ENCODE measurements around the gene SHLD2.
"Not testable (repeated sequence)": the region's sequence is repeated elsewhere in the genome, so short reads cannot be mapped to it uniquely, and the experiment has no call there.

The SHLD2 gene, protein sequence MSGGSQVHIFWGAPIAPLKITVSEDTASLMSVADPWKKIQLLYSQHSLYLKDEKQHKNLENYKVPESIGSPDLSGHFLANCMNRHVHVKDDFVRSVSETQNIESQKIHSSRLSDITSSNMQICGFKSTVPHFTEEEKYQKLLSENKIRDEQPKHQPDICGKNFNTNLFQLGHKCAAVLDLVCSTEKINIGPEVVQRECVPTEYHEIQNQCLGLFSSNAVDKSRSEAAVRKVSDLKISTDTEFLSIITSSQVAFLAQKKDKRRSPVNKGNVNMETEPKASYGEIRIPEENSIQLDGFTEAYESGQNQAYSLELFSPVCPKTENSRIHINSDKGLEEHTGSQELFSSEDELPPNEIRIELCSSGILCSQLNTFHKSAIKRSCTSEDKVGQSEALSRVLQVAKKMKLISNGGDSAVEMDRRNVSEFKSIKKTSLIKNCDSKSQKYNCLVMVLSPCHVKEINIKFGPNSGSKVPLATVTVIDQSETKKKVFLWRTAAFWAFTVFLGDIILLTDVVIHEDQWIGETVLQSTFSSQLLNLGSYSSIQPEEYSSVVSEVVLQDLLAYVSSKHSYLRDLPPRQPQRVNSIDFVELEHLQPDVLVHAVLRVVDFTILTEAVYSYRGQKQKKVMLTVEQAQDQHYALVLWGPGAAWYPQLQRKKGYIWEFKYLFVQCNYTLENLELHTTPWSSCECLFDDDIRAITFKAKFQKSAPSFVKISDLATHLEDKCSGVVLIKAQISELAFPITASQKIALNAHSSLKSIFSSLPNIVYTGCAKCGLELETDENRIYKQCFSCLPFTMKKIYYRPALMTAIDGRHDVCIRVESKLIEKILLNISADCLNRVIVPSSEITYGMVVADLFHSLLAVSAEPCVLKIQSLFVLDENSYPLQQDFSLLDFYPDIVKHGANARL

DNA sequence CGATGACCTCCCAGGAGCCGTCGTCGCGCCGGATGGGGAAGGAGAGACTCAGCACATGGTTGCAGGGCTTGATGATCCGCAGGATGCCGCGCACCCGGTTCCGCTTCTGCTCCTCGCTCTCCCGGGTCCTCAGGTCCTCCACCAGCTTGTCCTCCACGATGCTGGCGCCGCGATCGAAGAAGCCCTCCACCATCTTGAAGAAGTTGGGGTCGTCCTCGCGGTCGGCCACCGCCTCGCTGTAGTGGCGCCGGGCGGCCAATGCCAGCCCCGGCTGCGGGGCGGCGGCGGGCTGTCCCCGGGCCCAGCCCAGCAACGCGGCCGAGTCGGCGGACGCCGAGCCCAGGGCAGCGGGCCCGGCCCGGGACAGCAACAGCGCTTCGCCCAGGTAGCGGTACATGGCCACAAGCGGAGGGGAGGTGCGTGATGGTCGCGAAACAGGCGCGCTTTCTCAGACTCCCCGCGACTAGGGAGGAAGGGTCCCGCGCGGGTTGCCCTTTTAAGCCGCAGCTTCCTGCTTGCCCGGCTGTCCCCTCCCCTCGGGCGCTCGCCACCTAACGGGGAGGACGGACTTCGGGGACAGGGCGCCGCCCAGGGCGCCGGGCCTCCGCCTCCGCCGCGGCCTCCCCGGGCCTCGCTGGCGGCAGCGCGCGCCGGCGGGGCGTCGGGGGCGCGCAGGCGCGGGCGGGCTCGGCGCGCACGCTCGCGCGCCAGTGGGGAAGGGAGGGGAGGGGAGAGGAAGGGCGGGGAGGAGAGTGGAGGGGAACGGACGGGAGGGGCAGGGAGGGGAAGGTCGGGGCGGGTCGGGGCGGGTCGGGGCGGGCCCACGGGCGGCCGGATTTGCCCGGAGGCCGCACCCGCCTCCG, at the start of gene SHLD2, which contains the start of gene GLUD1:
TSS of gene SHLD2 (plus strand) at position 834 of the 863 bp plus-strand sequence. CDS start 56,149 bp downstream, outside the sequence.
TSS of gene GLUD1 (minus strand) at position 471 of the 863 bp plus-strand sequence. CDS start at position 397, 74 bp downstream.
- peak; percentile 88 for DNase-seq

DNA sequence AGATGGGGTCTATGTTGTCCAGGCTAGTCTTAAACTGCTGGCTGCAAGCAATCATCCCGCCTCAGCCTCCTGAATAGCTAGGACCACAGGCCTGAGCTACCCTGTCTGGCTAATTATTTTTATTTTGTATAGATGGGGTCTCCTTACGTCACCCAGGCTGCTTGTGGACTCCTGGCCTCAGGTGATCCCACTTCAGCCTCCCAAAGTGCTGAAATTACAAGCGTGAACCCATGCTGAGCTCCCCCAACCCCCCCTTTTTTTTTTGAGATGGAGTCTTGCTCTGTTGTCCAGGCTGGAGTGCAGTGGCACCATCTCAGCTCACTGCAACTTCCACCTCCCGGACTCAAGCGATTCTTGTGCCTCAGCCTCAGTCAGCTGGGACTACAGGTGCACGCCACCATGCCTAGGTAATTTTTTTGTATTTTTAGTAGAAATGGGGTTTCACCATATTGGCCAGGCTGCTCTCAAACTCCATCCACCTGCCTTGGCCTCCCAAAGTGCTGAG, 49.5 kb upstream of the SHLD2 start:
- DNase-seq = no peak

DNA sequence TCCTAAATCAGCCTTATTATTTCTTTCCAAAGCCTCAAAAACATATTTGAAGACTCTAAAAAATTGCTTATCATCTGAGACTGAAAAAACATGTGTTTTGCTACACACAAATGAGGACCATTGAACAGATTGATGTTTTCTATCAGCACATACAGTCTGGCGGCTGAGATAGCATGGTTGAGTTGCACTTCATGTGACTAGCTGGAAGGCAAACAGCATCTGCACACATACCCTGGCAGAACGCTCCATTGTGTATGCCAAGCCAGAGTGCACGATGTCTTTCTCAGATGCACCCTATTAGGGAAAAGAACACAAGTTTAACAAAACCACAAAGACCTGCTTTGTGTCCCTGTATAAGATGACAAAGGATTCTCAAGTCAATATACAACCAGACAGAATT, 41.9 kb upstream of the SHLD2 start:
- DNase-seq = no peak

DNA sequence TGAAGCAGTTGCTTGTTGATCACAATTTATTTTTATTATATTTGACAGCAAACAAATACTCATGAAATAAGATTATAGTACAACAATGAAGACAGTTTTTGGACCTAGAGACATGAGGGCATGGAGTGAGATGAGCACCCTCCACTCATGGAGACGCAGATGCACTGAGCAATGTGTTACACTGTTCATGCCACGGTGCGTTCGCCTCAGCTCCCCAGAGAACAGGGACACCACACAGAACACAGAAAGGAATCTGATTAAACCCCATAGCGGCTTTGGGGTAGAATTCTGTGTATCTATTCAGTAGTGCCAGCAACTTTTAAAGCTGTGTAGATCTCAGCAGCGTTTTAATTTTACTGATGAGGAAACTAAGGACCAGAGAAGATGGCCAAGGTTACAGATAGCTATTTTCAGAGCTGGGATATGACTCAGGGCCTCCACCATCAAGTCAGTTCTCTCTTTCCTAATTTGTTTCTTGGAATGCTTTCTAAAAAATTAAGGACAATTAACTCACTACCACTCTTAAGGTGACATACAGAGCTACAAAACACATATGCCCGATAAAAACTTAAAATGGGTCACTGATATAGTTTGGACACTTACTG, 41.3 kb upstream of the SHLD2 start:
- DNase-seq = no peak

DNA sequence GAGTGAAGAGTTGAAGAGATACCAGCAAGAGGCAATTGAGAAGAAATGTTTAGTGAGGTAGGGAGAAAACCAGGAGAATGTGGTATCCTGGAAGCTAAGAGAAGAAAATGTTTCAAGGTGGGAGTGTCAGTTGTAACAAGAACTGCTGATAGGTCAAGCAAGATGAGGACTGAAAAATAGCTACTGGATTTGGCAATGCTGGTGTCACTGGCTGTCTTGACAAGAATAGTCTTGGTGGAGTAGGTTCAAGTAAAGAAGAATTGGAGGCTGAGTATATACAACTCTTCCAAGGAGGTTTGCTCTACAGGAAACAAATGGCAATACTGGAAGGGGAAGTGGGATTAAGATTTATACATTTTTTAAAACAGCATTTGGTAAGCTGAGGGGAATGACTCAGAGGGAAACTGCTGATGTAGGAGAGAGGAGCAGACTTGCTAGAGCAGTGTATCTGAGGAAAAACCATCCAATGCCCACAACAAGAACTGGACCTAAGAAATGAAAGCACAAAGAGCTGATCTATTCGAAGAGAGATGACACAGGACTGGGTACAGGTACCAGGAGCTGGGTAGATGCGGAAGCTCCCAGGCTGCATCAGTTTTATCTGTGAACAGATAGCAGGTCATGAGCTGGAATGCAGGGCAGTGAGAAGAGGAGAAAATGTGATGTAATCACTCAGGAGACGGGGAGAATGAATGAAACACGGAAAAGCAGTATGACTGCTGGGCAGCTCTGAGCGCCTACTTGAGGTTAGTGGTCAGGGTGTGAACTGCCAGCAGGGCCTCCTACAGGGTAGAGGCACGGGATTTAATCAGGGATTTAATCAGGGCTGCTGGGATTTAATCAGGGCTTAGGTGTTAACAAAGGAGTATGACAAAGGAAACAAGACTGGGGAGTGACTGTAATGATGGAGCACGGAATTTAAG, 40.4 kb upstream of the SHLD2 start:
- no peak for DNase-seq

DNA sequence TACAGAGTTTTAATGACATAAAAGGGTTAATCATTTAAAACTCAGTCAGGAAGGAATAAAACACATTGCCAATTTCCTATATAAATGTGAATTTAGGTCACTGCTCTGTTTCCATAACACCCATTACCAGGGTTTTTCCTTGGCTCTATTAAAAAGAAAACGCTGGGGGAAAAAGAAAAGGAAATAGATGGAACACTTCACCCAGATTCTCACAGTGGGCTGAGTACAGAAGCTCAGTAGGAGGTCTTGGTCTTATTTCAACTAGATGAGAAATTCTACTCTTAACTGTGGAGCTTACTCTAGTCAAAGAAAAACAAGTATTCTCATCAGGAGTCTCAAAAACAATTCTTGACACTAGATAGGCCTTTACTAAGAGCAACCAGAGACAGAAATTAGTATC, 36.8 kb upstream of the SHLD2 start:
- DNase-seq = no peak

DNA sequence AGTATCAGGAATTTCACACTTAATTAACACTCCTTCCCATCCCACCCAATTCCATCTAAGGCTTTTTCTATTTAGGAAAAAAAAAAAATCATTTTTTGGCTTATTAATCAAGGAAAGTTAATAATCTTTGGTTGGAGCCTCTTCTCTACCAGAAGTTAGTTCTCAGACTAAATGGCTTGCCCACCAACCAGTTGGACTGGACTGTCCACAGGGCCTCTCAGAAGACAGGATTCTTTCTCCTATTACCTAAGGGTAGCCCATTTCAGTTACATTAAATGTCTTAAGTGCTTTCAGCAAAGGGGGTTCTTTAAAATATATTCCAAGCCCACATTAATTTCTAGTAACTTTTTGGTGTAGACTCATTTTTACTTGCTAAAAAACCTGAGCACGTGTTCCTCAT, 35.6 kb upstream of the SHLD2 start:
- no peak for DNase-seq

DNA sequence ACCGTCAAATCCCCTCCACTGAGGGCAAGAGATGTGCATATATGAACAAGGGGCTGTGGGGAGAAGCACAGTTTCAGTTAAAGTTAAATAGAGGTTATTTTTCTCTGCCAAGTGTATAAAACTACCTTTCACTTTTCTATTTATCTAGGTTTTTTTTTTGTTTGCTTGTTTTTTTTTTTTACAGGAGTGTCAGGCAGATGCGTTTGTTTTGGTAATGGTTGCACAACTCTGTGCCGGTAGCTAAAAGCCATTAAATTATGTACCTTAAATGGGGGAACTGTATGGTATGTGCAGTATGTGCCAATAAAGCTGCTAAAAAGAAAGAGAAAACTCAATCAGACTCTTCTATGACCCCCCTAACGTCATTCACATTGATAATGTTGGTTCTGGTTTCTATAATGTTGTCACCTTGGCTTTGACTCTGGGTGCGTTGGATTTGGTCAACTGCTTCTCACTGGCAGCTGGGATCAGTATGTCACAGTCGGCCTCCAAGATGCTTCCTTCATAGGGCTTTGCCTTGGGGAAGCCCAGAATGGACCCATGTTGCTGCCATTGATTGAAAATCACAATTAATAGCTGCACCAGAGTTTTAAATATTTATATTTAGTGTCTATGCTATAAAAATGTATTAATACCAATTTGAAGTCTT, 34.6 kb upstream of the SHLD2 start:
- DNase-seq = no peak

DNA sequence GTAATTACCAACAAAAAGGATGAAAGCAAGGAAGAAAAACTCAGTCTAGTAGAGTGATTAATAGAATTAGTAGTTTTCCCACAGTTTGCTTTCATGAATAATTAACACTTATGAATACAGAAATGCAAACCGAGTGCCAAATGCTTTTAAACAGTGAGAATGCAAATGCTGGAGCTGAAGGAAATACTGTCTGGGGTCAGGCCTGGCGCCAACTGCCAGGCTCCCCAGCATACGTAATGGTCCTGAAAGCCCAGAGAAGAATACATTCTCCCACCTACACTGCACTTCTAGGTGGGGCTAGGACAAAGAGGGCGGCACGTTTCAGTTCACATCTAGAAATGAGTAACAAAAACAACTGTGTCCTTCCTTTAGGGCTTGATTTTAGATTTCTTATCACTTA, 30.4 kb upstream of the SHLD2 start:
- DNase-seq = no peak

DNA sequence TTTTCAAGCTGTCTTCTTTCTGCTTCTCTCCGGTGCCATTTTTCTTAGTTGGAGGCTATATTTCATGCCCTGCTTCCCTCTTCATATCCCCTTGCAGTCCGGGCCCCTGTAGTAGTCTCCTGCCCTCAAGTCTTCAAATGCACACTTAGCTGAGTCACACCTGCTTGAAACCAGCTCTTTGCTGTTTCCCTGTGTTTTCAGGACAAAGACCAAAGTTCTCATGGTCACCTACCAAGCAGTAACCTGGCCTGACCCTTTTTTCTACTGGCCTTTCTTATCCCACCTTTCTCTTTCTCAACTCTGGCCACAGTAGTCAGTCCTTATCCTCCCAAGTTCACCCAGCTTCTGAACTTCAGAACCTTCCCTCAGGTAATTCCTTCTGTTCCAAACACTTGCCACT, 28.8 kb upstream of the SHLD2 start:
- DNase-seq = no peak

DNA sequence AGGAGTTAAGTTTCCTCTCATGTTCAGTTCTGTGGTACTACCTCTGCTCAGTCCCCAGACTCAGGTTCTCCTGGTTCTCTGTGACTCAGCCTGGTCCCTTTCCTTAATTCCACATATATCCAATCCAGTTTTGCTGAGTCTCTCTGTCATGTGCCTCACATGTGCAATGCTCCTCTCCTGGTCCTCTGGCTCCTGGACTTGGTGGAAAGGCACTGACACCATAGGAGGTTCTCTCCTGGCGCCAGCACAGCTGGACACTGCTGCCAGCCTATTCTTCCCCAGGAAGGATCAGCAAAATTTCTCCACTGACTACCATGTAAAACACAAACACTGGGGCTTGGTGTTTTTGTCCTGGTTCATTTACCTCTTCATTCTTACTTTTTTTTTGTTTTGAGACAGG, 28.1 kb upstream of the SHLD2 start:
- DNase-seq = no peak

DNA sequence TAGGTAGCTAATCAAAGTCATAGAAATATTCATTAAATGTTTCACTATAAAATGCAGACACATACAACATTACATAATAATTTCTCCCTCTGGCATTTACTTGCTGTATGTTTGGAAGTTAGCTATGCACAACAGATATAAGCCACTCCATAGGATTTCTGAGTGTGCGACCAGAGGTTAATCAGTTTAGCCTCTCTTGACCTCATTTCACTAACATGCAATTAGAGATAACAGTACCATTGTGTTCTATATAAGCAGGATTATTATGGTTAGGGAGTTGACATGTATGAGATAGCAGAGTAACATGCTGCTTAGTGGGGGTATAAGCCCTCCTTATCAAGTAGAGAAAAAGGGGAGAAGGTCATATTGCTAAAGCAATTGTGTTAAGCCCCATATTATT, 26.7 kb upstream of the SHLD2 start:
- DNase-seq = no peak

DNA sequence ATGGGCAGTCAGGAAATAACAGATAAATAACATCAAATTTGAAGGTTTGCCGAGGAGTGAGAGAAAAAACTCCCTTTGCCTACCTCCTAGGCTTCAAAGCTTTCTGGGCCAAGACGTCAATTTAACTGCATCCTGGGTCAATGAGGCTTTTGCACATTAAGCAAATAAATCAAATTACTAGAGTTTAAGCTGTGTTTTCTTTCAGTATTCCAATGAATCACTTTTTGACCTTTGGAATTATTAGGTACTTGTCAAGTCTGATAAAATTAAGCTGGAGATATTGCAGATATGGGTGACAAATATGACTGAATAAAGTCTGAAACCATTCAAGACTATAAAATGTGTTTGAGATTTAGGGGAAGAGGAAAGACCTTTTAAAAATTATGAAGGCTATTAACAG, 22.6 kb upstream of the SHLD2 start:
- DNase-seq = no peak

DNA sequence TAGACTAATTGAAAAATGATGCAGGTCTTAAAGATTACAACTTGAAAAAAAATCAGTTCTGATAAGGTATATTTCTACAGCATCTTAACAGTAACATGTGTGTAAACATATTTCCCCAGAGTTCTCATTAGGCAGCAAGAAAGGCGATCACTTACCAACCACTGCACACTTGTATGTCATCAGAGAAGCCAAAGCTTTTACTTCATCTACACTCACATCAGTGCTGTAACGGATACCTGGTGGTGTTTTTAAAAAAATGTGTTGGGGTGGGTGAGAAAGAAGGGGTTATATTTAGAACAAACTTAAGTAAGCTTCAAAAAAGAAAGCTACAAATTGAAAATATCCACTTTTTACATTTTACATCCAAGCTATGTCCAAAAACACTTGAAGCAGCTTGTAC, 18.6 kb upstream of the SHLD2 start:
- not testable (repeated sequence) for DNase-seq

DNA sequence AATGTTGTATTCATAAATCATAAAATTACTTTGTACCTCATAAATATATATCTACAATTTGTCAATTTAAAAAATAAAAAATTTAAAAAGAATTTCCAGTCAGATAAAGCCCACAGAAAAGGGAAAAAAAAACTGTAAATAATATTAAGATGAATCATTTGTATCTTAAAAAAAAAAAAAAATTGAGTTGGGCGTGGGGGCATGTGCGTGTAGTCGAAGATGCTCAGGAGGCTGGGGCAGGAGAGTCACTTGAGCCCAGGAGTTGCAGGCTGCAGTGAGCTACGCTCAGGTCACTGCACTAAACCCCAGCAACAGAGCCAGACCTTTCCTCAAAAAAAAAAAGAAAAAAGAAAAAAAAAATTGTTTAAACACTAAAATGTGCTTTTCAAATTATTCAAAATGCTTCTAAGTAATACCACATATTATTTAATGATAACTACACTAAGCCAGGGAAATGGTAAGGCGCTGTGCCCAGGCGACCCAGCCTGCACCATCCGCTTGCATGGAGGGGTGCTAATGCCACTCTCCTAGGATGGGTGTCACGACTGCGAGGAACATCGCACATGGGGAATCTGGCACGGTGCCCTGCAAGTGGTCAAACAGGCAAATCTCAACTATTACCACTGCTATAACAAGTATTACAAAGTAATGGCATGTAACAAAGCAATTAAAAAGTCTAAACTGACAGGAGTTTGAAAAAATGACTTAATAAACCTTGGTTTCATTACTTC, 15.7 kb upstream of the SHLD2 start:
- DNase-seq = no peak

DNA sequence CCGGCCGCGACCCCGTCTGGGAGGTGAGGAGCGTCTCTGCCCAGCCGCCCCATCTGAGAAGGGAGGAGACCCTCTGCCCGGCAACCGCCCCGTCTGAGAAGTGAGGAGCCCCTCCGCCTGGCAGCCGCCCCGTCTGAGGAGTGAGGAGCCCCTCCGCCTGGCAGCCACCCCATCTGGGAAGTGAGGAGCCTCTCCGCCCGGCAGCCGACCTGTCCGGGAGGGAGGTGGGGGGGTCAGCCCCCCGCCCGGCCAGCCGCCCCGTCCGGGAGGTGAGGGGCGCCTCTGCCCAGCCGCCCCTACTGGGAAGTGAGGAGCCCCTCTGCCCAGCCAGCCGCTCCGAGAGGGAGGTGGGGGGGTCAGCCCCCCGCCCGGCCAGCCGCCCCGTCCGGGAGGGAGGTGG, 14.4 kb upstream of the SHLD2 start:
- DNase-seq = not testable (repeated sequence)

DNA sequence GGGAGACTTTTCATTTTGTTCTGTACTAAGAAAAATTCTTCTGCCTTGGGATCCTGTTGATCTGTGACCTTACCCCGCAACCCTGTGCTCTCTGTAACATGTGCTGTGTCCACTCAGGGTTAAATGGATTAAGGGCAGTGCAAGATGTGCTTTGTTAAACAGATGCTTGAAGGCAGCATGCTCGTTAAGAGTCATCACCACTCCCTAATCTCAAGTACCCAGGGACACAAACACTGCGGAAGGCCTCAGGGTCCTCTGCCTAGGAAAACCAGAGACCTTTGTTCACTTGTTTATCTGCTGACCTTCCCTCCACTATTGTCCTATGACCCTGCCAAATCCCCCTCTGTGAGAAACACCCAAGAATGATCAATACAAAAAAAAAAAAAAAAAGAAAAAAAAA, 13.4 kb upstream of the SHLD2 start:
- not testable (repeated sequence) for DNase-seq

DNA sequence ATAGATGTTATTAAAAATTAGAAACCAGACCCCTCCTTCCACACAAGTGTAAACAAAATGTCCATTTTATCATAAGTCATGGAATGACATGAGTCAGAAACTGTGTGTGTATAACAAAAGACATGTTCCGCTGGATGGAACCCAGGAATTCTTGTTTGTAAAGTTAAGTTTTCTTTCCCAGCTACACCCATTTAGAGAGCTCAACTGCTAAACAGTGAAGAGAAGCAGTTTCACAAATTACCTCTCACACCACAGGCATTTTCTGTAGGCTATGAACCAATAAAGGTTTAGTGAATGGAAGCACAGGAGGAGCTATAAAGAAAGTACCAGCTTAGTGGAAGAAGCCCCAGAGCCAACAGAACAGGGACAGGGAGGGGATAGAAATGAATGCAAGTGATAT, 12.8 kb upstream of the SHLD2 start:
- DNase-seq = not testable (repeated sequence)

DNA sequence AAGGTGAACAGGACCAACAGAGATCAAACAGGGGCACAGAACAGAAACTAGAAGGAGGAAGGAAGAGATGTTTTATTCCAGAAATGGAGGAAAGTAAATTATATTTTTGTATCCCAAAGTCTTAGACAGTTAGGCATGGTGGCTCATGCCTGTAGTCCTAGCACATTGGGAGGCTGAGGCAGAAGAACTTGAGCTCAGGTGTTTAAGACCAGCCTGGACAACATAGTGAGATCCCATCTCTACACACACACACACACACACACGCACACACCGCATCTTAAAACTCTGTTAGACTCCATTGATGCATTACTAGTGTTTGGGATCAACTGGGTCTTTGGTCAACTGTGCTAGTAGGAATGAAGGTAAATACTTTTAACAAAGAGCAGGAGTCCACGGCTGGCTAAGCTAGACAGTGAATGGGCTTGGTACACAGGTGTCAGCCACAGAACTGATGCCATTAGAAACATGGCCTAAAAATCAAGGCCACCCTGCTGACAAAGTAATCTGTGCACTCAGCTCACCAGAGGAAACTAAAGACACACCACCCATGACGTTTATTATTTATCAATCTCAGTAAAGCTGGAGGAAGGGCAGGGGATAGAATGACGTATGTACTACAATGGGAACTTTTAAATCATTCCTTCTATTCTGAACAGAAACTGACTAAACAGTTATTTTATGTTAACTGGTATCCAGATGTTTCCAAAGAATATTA, 11.3 kb upstream of the SHLD2 start:
- peak; percentile 12 for DNase-seq
